ENCODE data around the gene RNF38. TPM values are rescaled to one million over a fixed set of nuclear protein-coding genes. Genes with fewer than 3 reads are reported as not detected.
"Not testable (repeated sequence)": the region's sequence is repeated elsewhere in the genome, so short reads cannot be mapped to it uniquely, and the experiment has no call there.

RNF38 gene
- total RNA-seq, 1 experiment from 2014 or later = 10.8 TPM

DNA sequence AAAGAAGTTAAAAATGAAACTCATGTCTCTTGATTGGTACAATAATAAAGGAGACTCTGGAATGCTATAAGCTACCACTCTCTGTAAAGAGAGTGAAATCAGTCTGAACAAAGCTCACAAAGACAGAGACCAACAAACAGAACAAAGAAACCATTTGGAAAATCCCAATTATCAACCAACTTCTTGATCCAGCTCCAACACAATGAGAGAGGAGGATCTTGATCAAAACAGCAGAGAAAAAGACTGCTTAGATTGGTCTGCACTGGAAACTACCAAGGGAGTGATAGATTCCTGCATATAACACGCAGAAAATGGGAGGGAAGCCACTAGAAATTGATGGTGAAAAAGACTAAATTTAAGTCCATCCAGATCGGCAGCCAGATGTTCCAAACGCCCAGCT is 23.1 kb upstream of the RNF38 start:
- H3K27ac Mint-ChIP-seq (ENCODE audit: unreplicated experiment) = no peak overlapping the region
- CTCF ChIA-PET = no interaction called here
- BruUV-seq (replicated peaks) = no TSS peak

DNA sequence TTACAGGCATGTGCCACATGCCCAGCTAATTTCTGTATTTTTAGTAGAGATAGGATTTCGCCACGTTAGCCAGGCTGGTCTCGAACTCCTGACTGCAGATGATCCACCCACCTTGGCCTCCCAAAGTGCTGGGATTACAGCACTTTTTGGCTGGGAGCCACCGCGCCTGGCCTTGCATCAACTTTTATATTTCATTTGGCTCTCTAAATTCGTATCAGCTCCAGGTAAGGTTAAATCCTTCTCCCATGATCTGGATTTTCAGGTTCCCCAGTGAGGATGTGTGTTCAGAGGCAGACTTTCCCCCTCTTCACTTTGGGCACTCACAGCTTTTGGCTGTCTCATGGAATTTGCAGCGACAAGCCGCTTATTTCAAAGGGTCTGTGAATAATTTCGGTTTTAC is 16.8 kb upstream of the RNF38 start:
- Mint-ChIP-seq H3K27me3 (ENCODE audit: unreplicated experiment) (no peaks in the 10 kb centered on the region), H3K9me3 (ENCODE audit: low read depth, unreplicated experiment) (no peaks in the 10 kb centered on the region), H3K4me1 (ENCODE audit: low read depth, unreplicated experiment) (peaks cover 8% of the 10 kb centered on the region), H3K27ac (ENCODE audit: unreplicated experiment) (no peak overlapping the region), H3K36me3 (ENCODE audit: insufficient read depth, unreplicated experiment) (no peaks in the 10 kb centered on the region), H3K4me3 (ENCODE audit: low read depth, unreplicated experiment) (no peak overlapping the region)
- no TSS peak for BruUV-seq (replicated peaks)
- no peak for DNase-seq
- intact Hi-C loops (cut with micrococcal nuclease; ENCODE audit: unreplicated experiment) = no loop called here
- CTCF ChIA-PET = no interaction called here
- TF ChIP-seq, protein P1, sequence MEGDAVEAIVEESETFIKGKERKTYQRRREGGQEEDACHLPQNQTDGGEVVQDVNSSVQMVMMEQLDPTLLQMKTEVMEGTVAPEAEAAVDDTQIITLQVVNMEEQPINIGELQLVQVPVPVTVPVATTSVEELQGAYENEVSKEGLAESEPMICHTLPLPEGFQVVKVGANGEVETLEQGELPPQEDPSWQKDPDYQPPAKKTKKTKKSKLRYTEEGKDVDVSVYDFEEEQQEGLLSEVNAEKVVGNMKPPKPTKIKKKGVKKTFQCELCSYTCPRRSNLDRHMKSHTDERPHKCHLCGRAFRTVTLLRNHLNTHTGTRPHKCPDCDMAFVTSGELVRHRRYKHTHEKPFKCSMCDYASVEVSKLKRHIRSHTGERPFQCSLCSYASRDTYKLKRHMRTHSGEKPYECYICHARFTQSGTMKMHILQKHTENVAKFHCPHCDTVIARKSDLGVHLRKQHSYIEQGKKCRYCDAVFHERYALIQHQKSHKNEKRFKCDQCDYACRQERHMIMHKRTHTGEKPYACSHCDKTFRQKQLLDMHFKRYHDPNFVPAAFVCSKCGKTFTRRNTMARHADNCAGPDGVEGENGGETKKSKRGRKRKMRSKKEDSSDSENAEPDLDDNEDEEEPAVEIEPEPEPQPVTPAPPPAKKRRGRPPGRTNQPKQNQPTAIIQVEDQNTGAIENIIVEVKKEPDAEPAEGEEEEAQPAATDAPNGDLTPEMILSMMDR (IDR thresholded peaks at IDR 0.05; ENCODE audit: unreplicated experiment) = no peak

More for the DNA sequence above, 23.1 kb upstream of the RNF38 start:
- intact Hi-C loops (cut with micrococcal nuclease; ENCODE audit: unreplicated experiment) = no loop called here
- Mint-ChIP-seq H3K4me1 (ENCODE audit: low read depth, unreplicated experiment) (peaks cover 8% of the 10 kb centered on the region), H3K36me3 (ENCODE audit: insufficient read depth, unreplicated experiment) (no peaks in the 10 kb centered on the region), H3K9me3 (ENCODE audit: low read depth, unreplicated experiment) (no peaks in the 10 kb centered on the region), H3K27me3 (ENCODE audit: unreplicated experiment) (no peaks in the 10 kb centered on the region), H3K4me3 (ENCODE audit: low read depth, unreplicated experiment) (no peak overlapping the region)
- DNase-seq = no peak
- TF ChIP-seq, protein P1 (IDR thresholded peaks at IDR 0.05; ENCODE audit: unreplicated experiment) = no peak

DNA sequence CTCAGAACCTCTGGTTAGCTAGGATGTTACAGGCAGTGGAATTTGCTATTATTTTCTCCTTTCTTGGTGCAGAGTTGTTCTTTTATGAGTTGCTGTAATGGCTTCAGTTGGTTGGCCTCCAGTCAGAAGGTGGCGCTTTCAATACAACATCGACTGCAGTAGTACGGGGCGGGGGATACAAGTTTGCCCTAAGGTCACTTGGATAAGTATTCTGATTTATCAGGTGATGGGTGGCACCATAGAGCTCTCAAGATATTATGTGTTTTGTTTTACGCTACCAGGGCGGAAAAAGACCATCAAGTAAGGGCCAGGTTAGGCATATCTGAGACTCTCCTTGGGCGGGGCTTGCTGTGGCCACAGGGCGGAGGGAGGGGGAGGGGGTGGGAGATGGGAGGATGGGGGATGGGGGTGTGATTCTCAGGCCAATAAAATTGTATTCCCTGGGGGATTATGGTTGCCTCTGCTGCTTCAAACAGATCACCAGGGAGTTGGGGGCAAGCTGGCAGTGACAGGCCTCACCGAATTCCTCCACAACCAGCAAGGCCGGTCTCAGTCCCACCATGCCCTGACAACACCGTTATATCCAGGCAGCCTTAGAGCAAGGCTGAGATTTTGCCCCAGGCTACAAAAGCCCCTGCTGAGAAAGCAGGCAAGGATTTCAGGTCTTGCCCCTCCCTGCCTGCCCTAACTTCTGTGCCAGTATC is 15.9 kb upstream of the RNF38 start:
- TF ChIP-seq, protein P1 (IDR thresholded peaks at IDR 0.05; ENCODE audit: unreplicated experiment) = no peak
- CTCF ChIA-PET = no interaction called here

DNA sequence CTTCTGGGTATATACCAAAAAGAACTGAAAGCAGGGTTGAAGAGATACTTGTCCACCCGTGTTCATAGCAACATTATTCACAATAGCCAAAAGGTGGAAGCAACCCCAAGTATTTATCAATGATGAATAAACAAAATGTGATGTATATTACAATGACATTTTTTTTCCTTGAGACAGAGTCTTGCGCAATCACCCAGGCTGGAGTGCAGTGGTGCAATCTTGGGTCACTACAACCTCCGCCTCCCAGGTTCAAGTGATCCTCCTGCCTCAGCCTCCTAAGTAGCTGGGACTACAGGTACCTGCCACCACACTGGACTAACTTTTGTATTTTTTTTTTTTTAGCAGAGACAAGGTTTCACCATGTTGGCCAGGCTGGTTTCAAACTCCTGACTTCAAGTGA is 11.3 kb upstream of the RNF38 start:
- H3K36me3 Mint-ChIP-seq (ENCODE audit: insufficient read depth, unreplicated experiment); BruUV-seq (replicated peaks): not testable (repeated sequence)

More for the DNA sequence above, 15.9 kb upstream of the RNF38 start:
- Mint-ChIP-seq H3K4me3 (ENCODE audit: low read depth, unreplicated experiment) (no peak overlapping the region), H3K36me3 (ENCODE audit: insufficient read depth, unreplicated experiment) (no peaks in the 10 kb centered on the region), H3K27ac (ENCODE audit: unreplicated experiment) (no peak overlapping the region), H3K4me1 (ENCODE audit: low read depth, unreplicated experiment) (peaks cover 8% of the 10 kb centered on the region), H3K9me3 (ENCODE audit: low read depth, unreplicated experiment) (no peaks in the 10 kb centered on the region), H3K27me3 (ENCODE audit: unreplicated experiment) (no peaks in the 10 kb centered on the region)
- intact Hi-C loops (cut with micrococcal nuclease; ENCODE audit: unreplicated experiment) = no loop called here
- no TSS peak for BruUV-seq (replicated peaks)
- no peak for DNase-seq

DNA sequence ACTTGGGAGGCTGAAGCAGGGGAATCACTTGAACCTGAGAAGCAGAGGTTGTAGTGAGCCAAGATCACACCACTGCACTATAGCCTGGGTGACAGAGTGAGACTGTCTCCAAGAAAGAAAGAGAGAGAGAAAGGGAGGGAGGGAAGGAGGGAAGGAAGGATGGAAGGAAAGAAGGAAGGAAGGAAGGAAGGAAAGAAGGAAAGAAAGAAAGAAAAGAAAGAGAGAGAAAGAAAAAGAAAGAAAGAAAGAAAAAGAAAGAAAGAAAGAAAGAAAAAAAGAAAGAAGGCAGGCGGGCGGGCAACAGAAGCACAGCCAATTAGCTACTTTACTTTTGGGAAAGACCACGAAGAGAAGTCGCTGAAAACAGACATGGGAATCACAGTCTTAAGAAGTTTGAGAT is 9.0 kb upstream of the RNF38 start:
- H3K27ac Mint-ChIP-seq (ENCODE audit: unreplicated experiment); H3K4me1 Mint-ChIP-seq (ENCODE audit: low read depth, unreplicated experiment); H3K27me3 Mint-ChIP-seq (ENCODE audit: unreplicated experiment); intact Hi-C loops (cut with micrococcal nuclease; ENCODE audit: unreplicated experiment); H3K4me3 Mint-ChIP-seq (ENCODE audit: low read depth, unreplicated experiment); BruUV-seq (replicated peaks); CTCF ChIA-PET; H3K36me3 Mint-ChIP-seq (ENCODE audit: insufficient read depth, unreplicated experiment); DNase-seq; H3K9me3 Mint-ChIP-seq (ENCODE audit: low read depth, unreplicated experiment): not testable (repeated sequence)

More for the DNA sequence above, 11.3 kb upstream of the RNF38 start:
- H3K4me1 Mint-ChIP-seq (ENCODE audit: low read depth, unreplicated experiment); H3K27me3 Mint-ChIP-seq (ENCODE audit: unreplicated experiment); intact Hi-C loops (cut with micrococcal nuclease; ENCODE audit: unreplicated experiment); H3K27ac Mint-ChIP-seq (ENCODE audit: unreplicated experiment); H3K9me3 Mint-ChIP-seq (ENCODE audit: low read depth, unreplicated experiment); CTCF ChIA-PET; DNase-seq; H3K4me3 Mint-ChIP-seq (ENCODE audit: low read depth, unreplicated experiment): not testable (repeated sequence)

Data from Calu3 (cell line).